AG08396 (cell line): Measurements from ENCODE around the gene RSAD2.

Experiments
- DNase-seq: peaks from one replicate; pipeline ENCODE4 v3.0.0; 2012; ENCODE audit warnings: low spot score, mixed read lengths

The RSAD2 gene

DNA sequence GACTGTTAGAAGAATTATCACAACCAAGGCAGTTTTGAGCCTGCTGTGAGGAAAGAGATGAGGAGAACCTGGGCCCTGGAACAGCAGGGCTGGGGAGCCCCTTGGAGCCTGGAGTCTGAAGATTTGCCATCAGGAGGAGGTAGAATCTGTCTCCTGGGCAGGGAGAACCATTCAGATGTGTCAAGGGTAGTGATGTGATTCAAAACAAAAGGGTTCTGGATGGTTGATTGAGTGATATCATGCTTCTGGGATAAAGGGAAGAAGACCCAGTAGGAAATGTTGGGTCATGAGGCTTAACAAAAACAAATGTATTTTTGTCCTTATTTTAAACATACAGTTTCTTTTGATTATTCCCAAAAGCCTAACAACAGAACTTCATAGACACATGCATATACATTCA is 68.2 kb downstream of the RSAD2 start:
- DNase-seq, result no peak

DNA sequence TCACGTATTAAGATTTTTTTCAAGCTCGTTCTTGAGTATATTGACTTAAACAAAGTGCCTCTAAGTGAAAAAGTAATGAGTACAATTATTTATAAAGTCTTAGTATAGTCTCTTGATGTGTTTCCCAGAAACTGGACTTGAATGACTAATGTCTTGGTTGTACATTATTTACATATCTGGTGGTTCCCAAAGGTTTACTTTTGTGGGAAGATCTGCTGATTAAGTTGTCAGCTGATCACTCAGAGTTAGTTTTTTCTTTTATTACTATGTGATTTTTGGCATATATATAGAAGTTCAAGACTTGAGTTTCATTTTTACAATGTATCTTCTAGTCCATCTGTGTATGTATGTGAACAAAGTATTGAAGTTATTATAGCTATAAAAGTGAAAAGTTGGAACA is 69.1 kb downstream of the RSAD2 start:
- DNase-seq, result peak; percentile 21
